HCT116 (cell line): ENCODE results near the gene SNX2. TPM values are rescaled to one million over a fixed set of nuclear protein-coding genes. Genes with fewer than 3 reads are reported as not detected.

Experiments
- ATAC-seq: fragments of 200-7000 bp; cut with Tn5 transposase; 2 replicates; pipeline ENCODE4 v1.9.1; 2020; ENCODE audit warnings: mild to moderate bottlenecking, moderate library complexity
- BruUV-seq: library from RNA; stranded (reverse); fragments of 400-500 nt; replicated peaks from 2 replicates; lab custom pipeline; 2021; lab: Mats Ljungman, UMichigan
- CTCF ChIA-PET: fragments of 300-600 bp; sonication (Branson Sonifier 250); formaldehyde crosslinking; loops from one replicate; lab custom pipeline; 2021; ENCODE audit warnings: antibody characterized with exemption; lab: Charles Lee
- POLR2A ChIA-PET: fragments of 300-600, 350-600 bp; sonication (Branson Sonifier 250); formaldehyde crosslinking; loops from one replicate; lab custom pipeline; 2021; ENCODE audit warnings: antibody characterized with exemption; lab: Charles Lee
- RAD21 ChIA-PET, 2 experiments: fragments of 300-600 bp; sonication (Branson Sonifier 250); formaldehyde crosslinking; loops; one replicate each; lab custom pipeline; 2023; ENCODE audit warnings: low total read pairs in 2 of 2; ENCODE audit not compliant: uncharacterized antibody in 2 of 2, unreplicated experiment in 2 of 2, low non-redundant PET in 1 of 2; lab: Charles Lee
- DNase-seq: peaks from one replicate; pipeline ENCODE4 v3.0.0-alpha.2; 2010; ENCODE audit warnings: low read depth, low spot score
- H2AFZ ChIP-seq: fragments of 200-600 bp; shearing (Covaris generic), sonication (generic); 2 replicates; pipeline ENCODE4 v1.6.1; 2017; ENCODE audit warnings: low read depth, mixed run types, mixed read lengths, antibody characterized with exemption, low read length; ENCODE audit not compliant: poor library complexity, severe bottlenecking
- H3K27ac ChIP-seq: 2 replicates; pipeline ENCODE4 v1.5.1; 2012; ENCODE audit warnings: low read depth, low read length
- H3K27me3 ChIP-seq: fragments of 200-600 bp; sonication (generic); 2 replicates; pipeline ENCODE4 v1.6.1; 2016; ENCODE audit warnings: mixed run types, low read length, mixed read lengths; ENCODE audit not compliant: insufficient read depth
- H3K36me3 ChIP-seq, 2 experiments: fragments of 200-500 bp in 1 of 2; fragments of 200-600 bp in 1 of 2; sonication (Bioruptor generic) in 1 of 2; sonication (generic) in 1 of 2; 2 replicates each; pipeline versions ENCODE4 v1.5.1 to v1.6.1; 2014 to 2016; ENCODE audit warnings: low read length in 2 of 2, inconsistent platforms in 1 of 2, mixed read lengths in 1 of 2, mixed run types in 1 of 2; ENCODE audit not compliant: insufficient read depth in 2 of 2, control insufficient read depth in 1 of 2
- H3K4me1 ChIP-seq, 2 experiments: fragments of 200-600 bp in 1 of 2; sonication (generic) in 1 of 2; 2 replicates each; pipeline versions ENCODE4 v1.5.1 to v1.6.1; 2012 to 2017; ENCODE audit warnings: low read length in 2 of 2, inconsistent platforms in 1 of 2, mild to moderate bottlenecking in 1 of 2, mixed read lengths in 1 of 2, mixed run types in 1 of 2, moderate library complexity in 1 of 2; ENCODE audit not compliant: insufficient read depth in 2 of 2, control insufficient read depth in 1 of 2
- H3K4me2 ChIP-seq: fragments of 200-600 bp; sonication (generic); 2 replicates; pipeline ENCODE4 v1.6.1; 2017; ENCODE audit warnings: mixed run types, low read length, mixed read lengths
- H3K4me3 ChIP-seq, 2 experiments: fragments of 200-600 bp in 1 of 2; sonication (generic) in 1 of 2; replicated peaks in 1 of 2; 2 replicates each; pipeline ENCODE4 v1.5.1; 2011 to 2016; ENCODE audit warnings: low read length in 2 of 2, control low read depth in 1 of 2, low read depth in 1 of 2, mild to moderate bottlenecking in 1 of 2, mixed read lengths in 1 of 2, mixed run types in 1 of 2
- H3K79me2 ChIP-seq: fragments of 200-600 bp; sonication (generic); 2 replicates; pipeline ENCODE4 v1.6.1; 2017; ENCODE audit warnings: mild to moderate bottlenecking, mixed run types, low read length, moderate library complexity, mixed read lengths; ENCODE audit not compliant: insufficient read depth
- H3K9ac ChIP-seq: fragments of 200-600 bp; sonication (generic); 2 replicates; pipeline ENCODE4 v1.6.1; 2016; ENCODE audit warnings: low read length, mixed read lengths
- H3K9me2 ChIP-seq: fragments of 200-600 bp; sonication (generic), shearing (Covaris generic); 2 replicates; pipeline ENCODE4 v1.6.1; 2017; ENCODE audit warnings: mixed run types, mild to moderate bottlenecking, moderate library complexity; ENCODE audit not compliant: insufficient read depth
- H3K9me3 ChIP-seq, 2 experiments: fragments of 200-500 bp in 1 of 2; fragments of 200-600 bp in 1 of 2; sonication (Bioruptor generic) in 1 of 2; sonication (generic) in 1 of 2; 2 replicates each; pipeline ENCODE4 v1.6.1; 2014 to 2017; ENCODE audit warnings: low read length in 2 of 2, mixed read lengths in 2 of 2, inconsistent platforms in 1 of 2, low read depth in 1 of 2, mild to moderate bottlenecking in 1 of 2, mixed run types in 1 of 2, moderate library complexity in 1 of 2; ENCODE audit not compliant: control insufficient read depth in 1 of 2, insufficient read depth in 1 of 2
- H4K20me1 ChIP-seq: fragments of 200-600 bp; sonication (generic), shearing (Covaris generic); 2 replicates; pipeline ENCODE4 v1.6.1; 2017; ENCODE audit warnings: mixed run types, mild to moderate bottlenecking, moderate library complexity; ENCODE audit not compliant: insufficient read depth
- CEBPB ChIP-seq: IDR thresholded peaks from 2 replicates; pipeline ENCODE4 v1.6.1; 2012; ENCODE audit warnings: low read depth
- EZH2phosphoT487 ChIP-seq: fragments of 200-600 bp; IDR thresholded peaks from 2 replicates; pipeline ENCODE4 v1.6.1; 2018; ENCODE audit warnings: antibody characterized with exemption, borderline replicate concordance
- FOSL1 ChIP-seq: IDR thresholded peaks from 2 replicates; pipeline ENCODE4 v1.6.1; 2012; ENCODE audit warnings: low read depth
- POLR2AphosphoS5 ChIP-seq: IDR thresholded peaks from 2 replicates; pipeline ENCODE4 v1.6.1; 2011; ENCODE audit warnings: mild to moderate bottlenecking, low read depth, low read length, moderate library complexity
- SIN3A ChIP-seq: IDR thresholded peaks from 2 replicates; pipeline ENCODE4 v1.6.1; 2012; ENCODE audit warnings: low read depth
- SP1 ChIP-seq: IDR thresholded peaks from 2 replicates; pipeline ENCODE4 v1.6.1; 2012; ENCODE audit warnings: low read depth
- ZFX ChIP-seq: fragments of 450-650 bp; IDR thresholded peaks from 2 replicates; pipeline ENCODE4 v1.6.1; 2017
- intact Hi-C: fragments of 100-400 bp; cut with micrococcal nuclease; formaldehyde crosslinking; loops from 2 replicates; pipeline ENCODE4 v1.10.0; 2022
- total RNA-seq: library from RNA; stranded (reverse); gene quantifications from one replicate; pipeline ENCODE4 v1.2.1, GENCODE V29; 2021; ENCODE audit not compliant: unreplicated experiment
- TF ChIP-seq, protein P1 (sequence below): IDR thresholded peaks from 2 replicates; pipeline ENCODE4 v1.6.1; 2012
- TF ChIP-seq, protein P2 (sequence below): IDR thresholded peaks from 2 replicates; pipeline ENCODE4 v1.6.1; 2012
- TF ChIP-seq, protein P3 (sequence below): IDR thresholded peaks from 2 replicates; pipeline ENCODE4 v1.6.1; 2011; ENCODE audit warnings: mild to moderate bottlenecking, low read length, moderate library complexity; ENCODE audit not compliant: insufficient replicate concordance; ENCODE audit errors: extremely low read depth
- TF ChIP-seq, protein P4 (sequence below): IDR thresholded peaks from 2 replicates; pipeline ENCODE4 v1.6.1; 2012; ENCODE audit warnings: low read depth

The SNX2 gene
- total RNA-seq, 1 experiment from 2014 or later, result 57.7 TPM

DNA sequence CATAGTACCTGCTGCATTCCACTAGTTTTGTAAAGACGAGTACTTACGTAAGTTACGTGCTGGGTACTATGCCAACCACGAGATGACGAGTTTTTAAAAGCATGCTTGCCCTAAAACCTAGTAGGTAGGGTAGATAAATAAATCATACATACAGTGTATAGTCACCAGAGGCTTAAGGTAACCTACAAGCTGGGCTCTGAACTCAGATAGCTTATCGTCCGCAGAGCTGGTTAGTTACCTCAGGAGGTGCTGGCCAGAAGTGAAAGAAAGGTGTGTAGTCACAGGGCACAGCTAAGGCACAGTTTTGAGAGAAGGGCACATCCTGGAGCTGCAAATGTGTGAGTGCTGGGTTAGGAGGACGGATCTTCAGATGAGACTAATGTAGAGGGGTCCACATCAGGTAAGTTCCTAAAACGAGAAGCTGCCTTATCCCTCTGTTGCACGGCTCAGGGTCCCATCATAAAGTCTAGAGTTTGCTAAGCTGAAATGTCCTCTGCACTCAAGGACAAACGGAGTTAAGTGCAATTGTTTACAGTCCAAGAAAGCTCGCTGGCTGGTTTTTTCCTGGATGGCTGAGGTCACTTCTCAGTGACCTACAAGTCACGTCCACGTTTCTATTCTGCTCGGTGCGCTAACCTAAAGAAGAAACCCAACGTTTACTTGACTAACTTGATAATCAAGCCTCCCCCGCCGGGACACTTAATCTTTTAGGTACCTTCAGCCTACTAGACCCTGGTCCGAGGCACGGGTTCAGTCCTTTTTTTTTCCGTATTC, 69.4 kb downstream of the SNX2 start:
- H4K20me1 ChIP-seq, result no peaks in the 10 kb centered on the region
- peak overlapping the region; percentile 72 for H3K9ac ChIP-seq
- no peaks in the 10 kb centered on the region for H3K36me3 ChIP-seq
- H3K9me3 ChIP-seq, result no peaks in the 10 kb centered on the region
- TF ChIP-seq, protein P1, sequence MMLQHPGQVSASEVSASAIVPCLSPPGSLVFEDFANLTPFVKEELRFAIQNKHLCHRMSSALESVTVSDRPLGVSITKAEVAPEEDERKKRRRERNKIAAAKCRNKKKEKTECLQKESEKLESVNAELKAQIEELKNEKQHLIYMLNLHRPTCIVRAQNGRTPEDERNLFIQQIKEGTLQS, result no peak
- TF ChIP-seq EZH2phosphoT487 (no peak), SIN3A (no peak), CEBPB (no peak), ZFX (no peak), FOSL1 (no peak), SP1 (no peak), POLR2AphosphoS5 (no peak)
- TF ChIP-seq, protein P2, sequence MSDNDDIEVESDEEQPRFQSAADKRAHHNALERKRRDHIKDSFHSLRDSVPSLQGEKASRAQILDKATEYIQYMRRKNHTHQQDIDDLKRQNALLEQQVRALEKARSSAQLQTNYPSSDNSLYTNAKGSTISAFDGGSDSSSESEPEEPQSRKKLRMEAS, result no peak
- TF ChIP-seq, protein P3, sequence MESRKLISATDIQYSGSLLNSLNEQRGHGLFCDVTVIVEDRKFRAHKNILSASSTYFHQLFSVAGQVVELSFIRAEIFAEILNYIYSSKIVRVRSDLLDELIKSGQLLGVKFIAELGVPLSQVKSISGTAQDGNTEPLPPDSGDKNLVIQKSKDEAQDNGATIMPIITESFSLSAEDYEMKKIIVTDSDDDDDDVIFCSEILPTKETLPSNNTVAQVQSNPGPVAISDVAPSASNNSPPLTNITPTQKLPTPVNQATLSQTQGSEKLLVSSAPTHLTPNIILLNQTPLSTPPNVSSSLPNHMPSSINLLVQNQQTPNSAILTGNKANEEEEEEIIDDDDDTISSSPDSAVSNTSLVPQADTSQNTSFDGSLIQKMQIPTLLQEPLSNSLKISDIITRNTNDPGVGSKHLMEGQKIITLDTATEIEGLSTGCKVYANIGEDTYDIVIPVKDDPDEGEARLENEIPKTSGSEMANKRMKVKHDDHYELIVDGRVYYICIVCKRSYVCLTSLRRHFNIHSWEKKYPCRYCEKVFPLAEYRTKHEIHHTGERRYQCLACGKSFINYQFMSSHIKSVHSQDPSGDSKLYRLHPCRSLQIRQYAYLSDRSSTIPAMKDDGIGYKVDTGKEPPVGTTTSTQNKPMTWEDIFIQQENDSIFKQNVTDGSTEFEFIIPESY, result no peak
- TF ChIP-seq, protein P4, sequence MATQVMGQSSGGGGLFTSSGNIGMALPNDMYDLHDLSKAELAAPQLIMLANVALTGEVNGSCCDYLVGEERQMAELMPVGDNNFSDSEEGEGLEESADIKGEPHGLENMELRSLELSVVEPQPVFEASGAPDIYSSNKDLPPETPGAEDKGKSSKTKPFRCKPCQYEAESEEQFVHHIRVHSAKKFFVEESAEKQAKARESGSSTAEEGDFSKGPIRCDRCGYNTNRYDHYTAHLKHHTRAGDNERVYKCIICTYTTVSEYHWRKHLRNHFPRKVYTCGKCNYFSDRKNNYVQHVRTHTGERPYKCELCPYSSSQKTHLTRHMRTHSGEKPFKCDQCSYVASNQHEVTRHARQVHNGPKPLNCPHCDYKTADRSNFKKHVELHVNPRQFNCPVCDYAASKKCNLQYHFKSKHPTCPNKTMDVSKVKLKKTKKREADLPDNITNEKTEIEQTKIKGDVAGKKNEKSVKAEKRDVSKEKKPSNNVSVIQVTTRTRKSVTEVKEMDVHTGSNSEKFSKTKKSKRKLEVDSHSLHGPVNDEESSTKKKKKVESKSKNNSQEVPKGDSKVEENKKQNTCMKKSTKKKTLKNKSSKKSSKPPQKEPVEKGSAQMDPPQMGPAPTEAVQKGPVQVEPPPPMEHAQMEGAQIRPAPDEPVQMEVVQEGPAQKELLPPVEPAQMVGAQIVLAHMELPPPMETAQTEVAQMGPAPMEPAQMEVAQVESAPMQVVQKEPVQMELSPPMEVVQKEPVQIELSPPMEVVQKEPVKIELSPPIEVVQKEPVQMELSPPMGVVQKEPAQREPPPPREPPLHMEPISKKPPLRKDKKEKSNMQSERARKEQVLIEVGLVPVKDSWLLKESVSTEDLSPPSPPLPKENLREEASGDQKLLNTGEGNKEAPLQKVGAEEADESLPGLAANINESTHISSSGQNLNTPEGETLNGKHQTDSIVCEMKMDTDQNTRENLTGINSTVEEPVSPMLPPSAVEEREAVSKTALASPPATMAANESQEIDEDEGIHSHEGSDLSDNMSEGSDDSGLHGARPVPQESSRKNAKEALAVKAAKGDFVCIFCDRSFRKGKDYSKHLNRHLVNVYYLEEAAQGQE, result no peak
- TSS peak; percentile 64 for BruUV-seq
- intact Hi-C loops, result no loop called here
- ChIA-PET POLR2A (interaction anchor here (0.6 kb wide), 1 partner anchor 155 kb away, joined by 3 read pairs; no protein-coding TSS in a partner anchor), CTCF (no interaction called here), RAD21 (no interaction called here)
- peaks cover 5% of the 10 kb centered on the region for H3K79me2 ChIP-seq
- H3K4me1 ChIP-seq, result peaks cover 7 to 35% of the 10 kb centered on the region in 2 experiments
- DNase-seq (no peak), ATAC-seq (no peak)
- peak overlapping the region; percentile 76 to 80 for H3K4me3 ChIP-seq
- H3K9me2 ChIP-seq, result no peaks in the 10 kb centered on the region
- H3K27me3 ChIP-seq, result no peaks in the 10 kb centered on the region
- no peak overlapping the region for H3K27ac ChIP-seq
- H3K4me2 ChIP-seq, result peak overlapping the region; percentile 78
- H2AFZ ChIP-seq, result peak overlapping the region; percentile 90
